ENCODE data around the gene RAPGEF5. TPM values are rescaled to one million over a fixed set of nuclear protein-coding genes. Genes with fewer than 3 reads are reported as not detected.

Gene RAPGEF5
- total RNA-seq, 1 donor from 2014 or later = 5.8 TPM

DNA sequence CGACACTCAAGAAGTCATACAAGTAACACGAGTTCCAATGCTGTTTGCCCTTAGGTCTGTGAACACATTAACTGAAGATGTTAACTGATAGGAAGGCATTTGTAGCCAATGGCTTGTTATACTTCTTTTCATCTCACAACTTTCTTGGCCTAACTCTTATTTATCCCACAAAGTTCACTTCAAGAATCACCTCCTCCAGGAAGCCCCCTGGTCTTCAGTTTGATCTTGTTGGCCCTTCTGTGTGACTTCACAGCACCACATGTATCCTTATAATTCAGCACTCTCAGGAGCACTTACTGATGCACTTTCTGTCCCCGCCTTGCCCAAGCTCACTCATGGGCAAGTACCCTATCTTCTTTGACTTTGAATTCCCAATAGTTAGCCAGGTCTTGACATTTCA lies 159.6 kb downstream of the RAPGEF5 start:
- H3K27me3 ChIP-seq (ENCODE audit: control insufficient read depth, insufficient read depth, low read length) = no peaks in the 10 kb centered on the region
- no peak for TF ChIP-seq CTCF (IDR thresholded peaks at IDR 0.05; ENCODE audit: insufficient read depth, low read length, severe bottlenecking)
- FAIRE-seq = peak; percentile 50
- DNase-seq (ENCODE audit: low read depth) = no peak
- H3K4me3 ChIP-seq (ENCODE audit: low read depth, low read length) = no peak overlapping the region
- no peaks in the 10 kb centered on the region for H3K36me3 ChIP-seq (ENCODE audit: control insufficient read depth, insufficient read depth, low read length)

- DNase-seq (ENCODE audit: low read depth) (no peak), FAIRE-seq (no peak)
- no peak overlapping the region for H3K4me3 ChIP-seq (ENCODE audit: low read depth, low read length)
- TF ChIP-seq CTCF (IDR thresholded peaks at IDR 0.05; ENCODE audit: insufficient read depth, low read length, severe bottlenecking) = no peak
- no peaks in the 10 kb centered on the region for H3K27me3 ChIP-seq (ENCODE audit: control insufficient read depth, insufficient read depth, low read length)
- H3K36me3 ChIP-seq (ENCODE audit: control insufficient read depth, insufficient read depth, low read length) = no peaks in the 10 kb centered on the region
Observed at GRCh38 chr7:22196429-22196828, 160.5 kb downstream of the RAPGEF5 start.

DNA sequence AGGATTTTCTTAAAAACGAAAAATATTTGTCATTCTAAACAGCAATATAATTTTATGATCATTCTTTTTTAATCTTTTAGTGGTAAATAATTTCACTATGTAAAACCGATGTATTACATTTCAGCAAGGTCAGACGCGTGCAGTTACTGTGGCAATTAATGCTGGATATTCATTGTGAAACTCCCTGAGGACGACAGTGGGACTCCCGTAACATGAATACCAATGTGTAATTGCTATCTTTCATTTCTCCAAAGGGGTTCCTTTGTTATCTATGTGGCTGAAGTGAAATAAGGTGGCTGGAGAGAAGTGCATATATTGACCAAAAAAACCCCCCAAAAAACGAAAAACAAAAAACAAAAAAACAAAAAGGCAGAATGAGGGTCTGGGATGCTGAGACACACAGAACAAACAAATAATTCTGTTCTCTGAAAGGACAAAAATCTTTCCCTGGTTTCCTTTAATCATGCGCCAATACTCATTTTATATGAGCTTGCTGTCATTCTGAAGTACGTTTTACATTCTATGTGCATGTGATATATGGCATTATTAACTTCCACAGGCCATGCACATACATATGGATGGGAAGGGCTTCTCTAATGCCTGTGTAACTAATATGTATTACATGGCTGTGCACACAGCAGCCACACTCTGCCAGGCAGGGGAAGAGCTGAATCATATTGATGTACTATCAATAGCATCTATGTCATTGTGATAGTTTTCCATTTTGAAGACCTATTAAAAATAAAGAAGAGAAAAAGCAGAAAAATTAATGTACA lies 161.4 kb downstream of the RAPGEF5 start:
- no peaks in the 10 kb centered on the region for H3K36me3 ChIP-seq (ENCODE audit: control insufficient read depth, insufficient read depth, low read length)
- H3K4me3 ChIP-seq (ENCODE audit: low read depth, low read length) = no peak overlapping the region
- H3K27me3 ChIP-seq (ENCODE audit: control insufficient read depth, insufficient read depth, low read length) = no peaks in the 10 kb centered on the region
- FAIRE-seq (no peak), DNase-seq (ENCODE audit: low read depth) (no peak)
- TF ChIP-seq CTCF (IDR thresholded peaks at IDR 0.05; ENCODE audit: insufficient read depth, low read length, severe bottlenecking) = no peak

GRCh38 chr7:22194658-22195273 lies 162.2 kb downstream of the RAPGEF5 start:
- Histone ChIP-seq H3K4me3 (ENCODE audit: low read depth, low read length) (no peak overlapping the region), H3K27me3 (ENCODE audit: control insufficient read depth, insufficient read depth, low read length) (no peaks in the 10 kb centered on the region), H3K36me3 (ENCODE audit: control insufficient read depth, insufficient read depth, low read length) (no peaks in the 10 kb centered on the region)
- FAIRE-seq = peak; percentile 18
- no peak for TF ChIP-seq CTCF (IDR thresholded peaks at IDR 0.05; ENCODE audit: insufficient read depth, low read length, severe bottlenecking)
- DNase-seq (ENCODE audit: low read depth) = no peak

DNA sequence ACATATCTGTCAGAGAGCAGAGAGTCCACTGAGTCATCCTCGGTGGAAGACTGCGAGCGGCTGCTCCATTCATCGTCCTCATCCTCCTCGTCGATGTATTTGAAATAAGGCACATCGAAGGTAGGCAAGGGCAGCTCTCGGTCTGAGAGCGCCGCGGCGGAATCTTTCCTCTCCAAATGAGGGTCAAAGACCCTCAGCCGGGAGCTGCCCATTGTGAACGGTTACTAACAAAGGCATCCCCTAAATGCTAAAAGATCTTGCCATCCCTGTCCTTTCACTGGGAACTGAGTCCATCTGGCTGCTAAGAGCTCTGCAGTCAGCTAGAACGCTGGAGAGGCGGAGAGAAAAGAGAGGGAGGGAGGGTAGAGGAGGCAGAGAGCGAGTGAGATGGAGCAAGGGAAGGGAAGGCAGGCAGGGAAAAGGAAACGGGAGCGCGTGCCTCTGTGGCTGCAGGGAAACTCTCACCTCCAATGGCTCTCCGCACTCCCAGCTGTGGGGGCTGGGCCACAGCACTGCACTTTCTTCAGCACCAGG lies 163.4 kb downstream of the RAPGEF5 start:
- H3K27me3 ChIP-seq (ENCODE audit: control insufficient read depth, insufficient read depth, low read length) = no peaks in the 10 kb centered on the region
- H3K36me3 ChIP-seq (ENCODE audit: control insufficient read depth, insufficient read depth, low read length) = no peaks in the 10 kb centered on the region
- FAIRE-seq = no peak
- DNase-seq (ENCODE audit: low read depth) = no peak
- H3K4me3 ChIP-seq (ENCODE audit: low read depth, low read length) = no peak overlapping the region
- no peak for TF ChIP-seq CTCF (IDR thresholded peaks at IDR 0.05; ENCODE audit: insufficient read depth, low read length, severe bottlenecking)

All from bronchial epithelial cell (primary cell).